DND-41 (cell line): ENCODE measurements around the gene SYTL2.

Experiments used
- ATAC-seq: fragments of 200-7000 bp; cut with Tn5 transposase; 3 replicates; pipeline ENCODE4 v1.9.1; 2021; ENCODE audit warnings: low read depth; ENCODE audit not compliant: insufficient read depth
- DNase-seq: peaks from one replicate; pipeline ENCODE4 v3.0.0-alpha.2; 2020
- H2AFZ ChIP-seq: 2 replicates; pipeline ENCODE4 v1.6.0; 2012; ENCODE audit warnings: low read depth, low read length
- H3K27ac ChIP-seq: 2 replicates; pipeline ENCODE4 v1.5.1; 2012; ENCODE audit warnings: low read length, inconsistent platforms
- H3K27me3 ChIP-seq: fragments of 200-600 bp; sonication (generic); 2 replicates; pipeline ENCODE4 v1.6.0; 2012; ENCODE audit warnings: low read length, mild to moderate bottlenecking, inconsistent platforms; ENCODE audit not compliant: insufficient read depth, poor library complexity
- H3K36me3 ChIP-seq: 2 replicates; pipeline ENCODE4 v1.5.1; 2012; ENCODE audit warnings: low read length, inconsistent platforms; ENCODE audit not compliant: insufficient read depth
- H3K4me1 ChIP-seq: 2 replicates; pipeline ENCODE4 v1.5.1; 2012; ENCODE audit warnings: mild to moderate bottlenecking, low read length; ENCODE audit not compliant: insufficient read depth
- H3K4me2 ChIP-seq: 2 replicates; pipeline ENCODE4 v1.6.0; 2012; ENCODE audit warnings: mild to moderate bottlenecking, moderate library complexity, low read length, inconsistent platforms; ENCODE audit not compliant: insufficient read depth
- H3K4me3 ChIP-seq, 2 experiments: fragments of 200-600 bp in 1 of 2; shearing (Covaris generic) in 1 of 2; 2 replicates each; pipeline ENCODE4 v1.5.1; 2012 to 2016; ENCODE audit warnings: inconsistent platforms in 2 of 2, low read length in 2 of 2, mild to moderate bottlenecking in 2 of 2, low read depth in 1 of 2, moderate library complexity in 1 of 2
- H3K79me2 ChIP-seq: 2 replicates; pipeline ENCODE4 v1.6.0; 2012; ENCODE audit warnings: low read length, inconsistent platforms; ENCODE audit not compliant: insufficient read depth
- H3K9ac ChIP-seq: 2 replicates; pipeline ENCODE4 v1.6.0; 2012; ENCODE audit warnings: low read depth, mild to moderate bottlenecking, inconsistent platforms, low read length, moderate library complexity
- H3K9me3 ChIP-seq: 2 replicates; pipeline ENCODE4 v1.5.1; 2012; ENCODE audit warnings: low read length, moderate library complexity, mild to moderate bottlenecking, inconsistent platforms; ENCODE audit not compliant: insufficient read depth, severe bottlenecking
- H4K20me1 ChIP-seq: 2 replicates; pipeline ENCODE4 v1.6.0; 2012; ENCODE audit warnings: low read length; ENCODE audit not compliant: insufficient read depth
- CTCF ChIP-seq: IDR thresholded peaks from 2 replicates; pipeline ENCODE4 v1.5.1; 2012; ENCODE audit warnings: borderline replicate concordance, low read length, moderate library complexity, mild to moderate bottlenecking; ENCODE audit not compliant: poor library complexity, severe bottlenecking; ENCODE audit errors: extremely low read depth
- EZH2 ChIP-seq: IDR thresholded peaks from 3 replicates; pipeline ENCODE4 v1.6.1; 2012; ENCODE audit warnings: borderline replicate concordance, low read depth, mild to moderate bottlenecking, moderate library complexity, low read length, inconsistent platforms; ENCODE audit not compliant: severe bottlenecking

Gene SYTL2

GRCh38 chr11:85740481-85741400 lies 70.2 kb downstream of the SYTL2 start:
- H3K27ac ChIP-seq: no peak overlapping the region
- no peaks in the 10 kb centered on the region for H3K79me2 ChIP-seq
- no peak for TF ChIP-seq CTCF
- no peak for TF ChIP-seq EZH2
- no peaks in the 10 kb centered on the region for H3K9me3 ChIP-seq
- H3K4me1 ChIP-seq: no peaks in the 10 kb centered on the region
- no peak overlapping the region for H3K4me2 ChIP-seq
- no peak overlapping the region for H3K4me3 ChIP-seq
- no peak overlapping the region for H3K9ac ChIP-seq
- ATAC-seq (0 out of 3 replicates have a peak, but pooled peaks have one; percentile 52), DNase-seq (no peak)
- no peaks in the 10 kb centered on the region for H3K36me3 ChIP-seq
- H3K27me3 ChIP-seq: peaks cover 96% of the 10 kb centered on the region
- H4K20me1 ChIP-seq: peaks cover 37% of the 10 kb centered on the region
- H2AFZ ChIP-seq: no peak overlapping the region

GRCh38 chr11:85737738-85738137 lies 73.2 kb downstream of the SYTL2 start:
- Histone ChIP-seq H3K4me3 (no peak overlapping the region), H3K36me3 (no peaks in the 10 kb centered on the region), H3K9ac (no peak overlapping the region), H3K9me3 (no peaks in the 10 kb centered on the region), H3K27me3 (peaks cover 74% of the 10 kb centered on the region), H3K4me1 (no peaks in the 10 kb centered on the region), H3K4me2 (no peak overlapping the region), H3K27ac (no peak overlapping the region), H4K20me1 (peaks cover 29% of the 10 kb centered on the region), H2AFZ (no peak overlapping the region), H3K79me2 (no peaks in the 10 kb centered on the region)
- TF ChIP-seq CTCF (no peak), EZH2 (no peak)
- DNase-seq: no peak
- no peak for ATAC-seq

GRCh38 chr11:85735876-85736460 lies 75.0 kb downstream of the SYTL2 start:
- Histone ChIP-seq H3K9ac (no peak overlapping the region), H3K4me2 (no peak overlapping the region), H2AFZ (no peak overlapping the region), H3K79me2 (no peaks in the 10 kb centered on the region), H3K9me3 (no peaks in the 10 kb centered on the region), H3K36me3 (no peaks in the 10 kb centered on the region), H4K20me1 (peaks cover 21% of the 10 kb centered on the region), H3K4me3 (no peak overlapping the region), H3K27ac (no peak overlapping the region), H3K27me3 (peaks cover 59% of the 10 kb centered on the region), H3K4me1 (no peaks in the 10 kb centered on the region)
- DNase-seq (no peak), ATAC-seq (no peak)
- TF ChIP-seq EZH2: no peak
- no peak for TF ChIP-seq CTCF
